AG10803 (cell line): ENCODE data around the gene ZNF511.
A peak's percentile ranks its signal among the peaks of the same experiment; 100 is the strongest.

Experiments used
- DNase-seq: peaks from one replicate; pipeline ENCODE4 v3.0.0; 2010; ENCODE audit warnings: low read depth
- H3K4me3 ChIP-seq: 2 replicates; pipeline ENCODE4 v1.5.1; 2011; ENCODE audit warnings: mild to moderate bottlenecking, low read length, control low read depth
- TF ChIP-seq, protein P1 (sequence below): conservative IDR thresholded peaks from 2 replicates; pipeline ENCODE4 v1.5.1; 2011; ENCODE audit warnings: mild to moderate bottlenecking, low read length, control low read depth, inconsistent platforms

The ZNF511 gene

GRCh38 chr10:133278577-133279265 is 30.0 kb upstream of the ZNF511 start:
- peak; percentile 47 for DNase-seq
- no peak overlapping the region for H3K4me3 ChIP-seq

GRCh38 chr10:133279326-133280226 is 29.1 kb upstream of the ZNF511 start:
- no peak for DNase-seq
- TF ChIP-seq, protein P1, sequence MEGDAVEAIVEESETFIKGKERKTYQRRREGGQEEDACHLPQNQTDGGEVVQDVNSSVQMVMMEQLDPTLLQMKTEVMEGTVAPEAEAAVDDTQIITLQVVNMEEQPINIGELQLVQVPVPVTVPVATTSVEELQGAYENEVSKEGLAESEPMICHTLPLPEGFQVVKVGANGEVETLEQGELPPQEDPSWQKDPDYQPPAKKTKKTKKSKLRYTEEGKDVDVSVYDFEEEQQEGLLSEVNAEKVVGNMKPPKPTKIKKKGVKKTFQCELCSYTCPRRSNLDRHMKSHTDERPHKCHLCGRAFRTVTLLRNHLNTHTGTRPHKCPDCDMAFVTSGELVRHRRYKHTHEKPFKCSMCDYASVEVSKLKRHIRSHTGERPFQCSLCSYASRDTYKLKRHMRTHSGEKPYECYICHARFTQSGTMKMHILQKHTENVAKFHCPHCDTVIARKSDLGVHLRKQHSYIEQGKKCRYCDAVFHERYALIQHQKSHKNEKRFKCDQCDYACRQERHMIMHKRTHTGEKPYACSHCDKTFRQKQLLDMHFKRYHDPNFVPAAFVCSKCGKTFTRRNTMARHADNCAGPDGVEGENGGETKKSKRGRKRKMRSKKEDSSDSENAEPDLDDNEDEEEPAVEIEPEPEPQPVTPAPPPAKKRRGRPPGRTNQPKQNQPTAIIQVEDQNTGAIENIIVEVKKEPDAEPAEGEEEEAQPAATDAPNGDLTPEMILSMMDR, result no peak

More at GRCh38 chr10:133278577-133279265, 30.0 kb upstream of the ZNF511 start:
- TF ChIP-seq, protein P1, result no peak

DNA sequence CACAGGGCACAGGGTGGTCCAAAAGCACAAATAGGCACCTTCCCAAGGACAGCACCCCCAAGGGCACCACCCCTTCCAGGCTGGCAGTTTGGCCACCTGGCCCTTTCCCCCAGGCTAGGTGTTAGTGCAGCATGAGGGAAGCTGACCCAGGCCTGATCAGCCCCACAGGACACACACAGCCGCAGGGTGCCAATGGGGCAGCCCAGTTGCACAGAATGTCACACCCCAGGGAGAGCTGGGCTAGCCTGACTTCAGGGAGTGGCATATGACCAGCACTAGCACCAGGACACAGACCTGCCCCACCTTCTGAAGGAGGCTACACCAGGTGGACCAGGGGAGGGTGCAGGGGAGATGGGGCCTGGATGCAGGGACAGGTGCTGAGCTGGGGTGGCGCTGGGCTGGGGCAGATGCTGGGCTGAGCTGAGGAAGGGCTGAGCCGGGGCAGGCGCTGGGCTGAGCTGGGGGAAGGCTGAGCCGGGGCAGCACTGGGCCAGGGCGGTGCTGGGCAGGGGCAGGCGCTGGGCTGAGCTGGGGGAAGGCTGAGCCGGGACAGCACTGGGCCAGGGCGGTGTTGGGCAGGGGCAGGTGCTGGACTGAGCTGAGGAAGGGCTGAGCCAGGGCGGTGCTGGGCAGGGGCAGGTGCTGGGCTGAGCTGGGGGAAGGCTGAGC is 28.2 kb upstream of the ZNF511 start:
- no peak overlapping the region for H3K4me3 ChIP-seq
- TF ChIP-seq, protein P1, result no peak
- no peak for DNase-seq

More at GRCh38 chr10:133279326-133280226, 29.1 kb upstream of the ZNF511 start:
- no peak overlapping the region for H3K4me3 ChIP-seq

DNA sequence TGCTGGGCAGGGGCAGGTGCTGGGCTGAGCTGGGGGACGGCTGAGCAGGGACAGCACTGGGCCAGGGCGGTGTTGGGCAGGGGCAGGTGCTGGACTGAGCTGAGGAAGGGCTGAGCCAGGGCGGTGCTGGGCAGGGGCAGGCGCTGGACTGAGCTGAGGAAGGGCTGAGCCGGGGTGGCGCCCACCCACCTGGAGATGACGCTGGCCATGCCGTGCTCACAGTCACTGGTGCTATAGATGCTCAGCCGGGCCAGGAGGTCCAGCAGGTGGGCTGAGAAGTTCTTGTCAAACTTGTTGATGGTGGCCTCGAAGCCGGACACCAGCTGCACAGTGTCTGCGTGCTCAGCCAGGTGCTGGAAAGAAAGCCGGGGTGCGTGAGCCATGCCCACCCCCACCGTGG is 27.6 kb upstream of the ZNF511 start:
- TF ChIP-seq, protein P1, result no peak
- no peak overlapping the region for H3K4me3 ChIP-seq
- no peak for DNase-seq

DNA sequence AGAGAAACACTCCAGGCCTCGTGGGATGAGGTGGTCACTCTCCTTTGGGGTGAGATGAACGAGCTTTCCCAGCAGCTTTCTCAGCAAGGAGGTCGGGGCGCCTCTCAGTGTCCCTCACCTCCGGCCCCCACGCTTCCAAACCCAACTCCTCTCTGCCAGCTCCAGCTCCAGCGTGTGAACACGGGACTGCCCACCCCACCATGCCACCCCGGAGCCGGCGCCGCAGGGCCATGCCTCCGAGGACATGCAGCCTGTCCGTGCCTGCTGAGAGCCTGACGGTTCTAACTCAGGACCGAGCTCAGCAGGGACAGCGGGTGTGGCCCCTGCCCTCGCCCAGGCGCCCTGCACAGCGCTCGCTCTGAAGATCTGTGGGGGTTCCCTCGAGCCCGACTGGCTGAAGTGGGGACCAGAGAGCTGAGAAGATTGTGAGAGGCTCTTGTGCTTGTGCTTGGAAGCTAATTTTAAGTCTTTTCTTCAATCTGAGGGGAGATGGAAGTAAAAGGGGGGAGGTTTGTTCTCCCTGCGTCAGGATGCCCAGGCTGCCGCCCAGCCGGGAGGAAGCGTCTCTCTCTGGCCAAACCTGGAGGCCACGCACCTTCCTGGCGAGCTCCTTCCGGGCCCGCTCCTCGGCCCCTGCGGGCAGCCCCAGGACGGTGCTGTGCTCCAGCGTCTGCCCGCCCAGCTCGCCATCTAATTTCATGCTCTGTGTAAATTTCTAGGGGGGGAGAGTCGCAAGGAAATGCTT is 26.9 kb upstream of the ZNF511 start:
- TF ChIP-seq, protein P1, result no peak
- DNase-seq, result no peak
- H3K4me3 ChIP-seq, result no peak overlapping the region

- H3K4me3 ChIP-seq, result no peak overlapping the region
- TF ChIP-seq, protein P1, result no peak
- no peak for DNase-seq
Observed at GRCh38 chr10:133282846-133283390, 25.8 kb upstream of the ZNF511 start.
